A549 (cell line): Measurements from ENCODE around the gene ITCH. TPM values are rescaled to one million over a fixed set of nuclear protein-coding genes. Genes with fewer than 3 reads are reported as not detected.

Experiments used
- ATAC-seq, 2 experiments: fragments of 200-7000 bp in 1 of 2; fragments of >200 bp in 1 of 2; cut with Nextera tagmentation in 1 of 2; cut with Tn5 transposase in 1 of 2; 3 replicates each; pipeline versions ENCODE4 v1.8.0 to v1.9.1; 2018 to 2020; ENCODE audit warnings: mild to moderate bottlenecking in 1 of 2, moderate library complexity in 1 of 2
- CTCF ChIA-PET: fragments of 300-600 bp; sonication (Branson Sonifier 250); formaldehyde crosslinking; extraction: SDS; loops from one replicate; lab custom pipeline; 2021; ENCODE audit warnings: antibody characterized with exemption, inconsistent platforms; lab: Yijun Ruan, JAX
- POLR2A ChIA-PET: fragments of 350-600 bp; formaldehyde crosslinking; extraction: SDS; loops from one replicate; lab custom pipeline; 2021; ENCODE audit warnings: antibody characterized with exemption, inconsistent platforms; lab: Yijun Ruan, JAX
- DNase-seq, 2 experiments: peaks; one replicate each; pipeline versions ENCODE4 v3.0.0 to v3.0.0-alpha.2; 2011 to 2016; ENCODE audit warnings: low read depth in 1 of 2, low spot score in 1 of 2
- FAIRE-seq: peaks from 2 replicates; lab custom pipeline; 2011; peaks lifted over from hg19 to GRCh38; lab: Jason Lieb, UNC
- H3K27ac ChIP-seq, 2 experiments: fragments of >200 bp; sonication (Bioruptor Twin); formaldehyde crosslinking; 3 replicates each; pipeline ENCODE4 v1.5.1; 2016 to 2017
- H3K4me1 ChIP-seq: fragments of >200 bp; sonication (Bioruptor Twin); formaldehyde crosslinking; 3 replicates; pipeline ENCODE4 v1.6.1; 2016
- H3K4me2 ChIP-seq: fragments of >200 bp; sonication (Bioruptor Twin); formaldehyde crosslinking; 3 replicates; pipeline ENCODE4 v1.6.1; 2016
- H3K4me3 ChIP-seq: fragments of >200 bp; sonication (Bioruptor Twin); formaldehyde crosslinking; 3 replicates; pipeline ENCODE4 v1.5.1; 2016
- H3K9me3 ChIP-seq: fragments of >200 bp; sonication (Bioruptor Twin); formaldehyde crosslinking; 3 replicates; pipeline ENCODE4 v1.6.1; 2016
- BHLHE40 ChIP-seq: IDR thresholded peaks from 2 replicates; pipeline ENCODE4 v1.6.1; 2012; ENCODE audit warnings: low read depth, low read length, inconsistent platforms
- CBX2 ChIP-seq: fragments of 200-600 bp; sonication (generic); IDR thresholded peaks from 2 replicates; pipeline ENCODE4 v1.6.1; 2016; ENCODE audit warnings: low read depth, mild to moderate bottlenecking, borderline replicate concordance
- CBX8 ChIP-seq: fragments of 200-600 bp; sonication (generic); IDR thresholded peaks from 2 replicates; pipeline ENCODE4 v1.6.1; 2016
- CHD2 ChIP-seq: fragments of 150-350 bp; IDR thresholded peaks from 2 replicates; pipeline ENCODE4 v1.6.1; 2014; ENCODE audit warnings: low read length; ENCODE audit not compliant: partially characterized antibody
- CHD4 ChIP-seq: fragments of 200-600 bp; sonication (generic); IDR thresholded peaks from 2 replicates; pipeline ENCODE4 v1.6.1; 2016; ENCODE audit warnings: antibody characterized with exemption, mild to moderate bottlenecking, borderline replicate concordance
- CTCF ChIP-seq: fragments of >200 bp; sonication (Bioruptor Twin); formaldehyde crosslinking; IDR thresholded peaks from 3 replicates; pipeline ENCODE4 v1.5.1; 2016
- EHF ChIP-seq: fragments of 250-450 bp; sonication (Bioruptor Pico); IDR thresholded peaks from 2 replicates; pipeline ENCODE4 v1.5.0; 2020; ENCODE audit warnings: mild to moderate bottlenecking
- FOXS1 ChIP-seq: fragments of 250-450 bp; sonication (Bioruptor Pico); IDR thresholded peaks from 2 replicates; pipeline ENCODE4 v1.5.0; 2020; ENCODE audit warnings: mild to moderate bottlenecking, moderate library complexity
- HDAC2 ChIP-seq: fragments of 200-600 bp; sonication (generic); IDR thresholded peaks from 2 replicates; pipeline ENCODE4 v1.6.1; 2016
- HES2 ChIP-seq: fragments of >200 bp; sonication (Bioruptor Twin); formaldehyde crosslinking; IDR thresholded peaks from 2 replicates; pipeline ENCODE4 v1.6.1; 2016
- HEYL ChIP-seq: fragments of 250-450 bp; sonication (Bioruptor Pico); IDR thresholded peaks from 2 replicates; pipeline ENCODE4 v1.8.0; 2021; ENCODE audit warnings: mild to moderate bottlenecking, moderate library complexity
- HMGXB4 ChIP-seq: fragments of 250-450 bp; sonication (Bioruptor Pico); IDR thresholded peaks from 2 replicates; pipeline ENCODE4 v1.5.0; 2021; ENCODE audit warnings: mild to moderate bottlenecking, moderate library complexity, borderline replicate concordance
- HOXA7 ChIP-seq: fragments of 250-450 bp; sonication (Bioruptor Pico); IDR thresholded peaks from 2 replicates; pipeline ENCODE4 v1.5.0; 2020; ENCODE audit warnings: mild to moderate bottlenecking, moderate library complexity
- HOXB5 ChIP-seq: fragments of 250-450 bp; sonication (Bioruptor Pico); IDR thresholded peaks from 2 replicates; pipeline ENCODE4 v1.5.0; 2020; ENCODE audit warnings: mild to moderate bottlenecking, moderate library complexity
- JUNB ChIP-seq: fragments of >200 bp; sonication (Bioruptor Twin); formaldehyde crosslinking; IDR thresholded peaks from 2 replicates; pipeline ENCODE4 v1.6.1; 2016
- MAFK ChIP-seq: fragments of 450-650 bp; IDR thresholded peaks from 2 replicates; pipeline ENCODE4 v1.6.1; 2014; ENCODE audit not compliant: partially characterized antibody
- MAZ ChIP-seq: fragments of 150-350 bp; IDR thresholded peaks from 2 replicates; pipeline ENCODE4 v1.6.1; 2014; ENCODE audit warnings: antibody characterized with exemption, low read depth, low read length, borderline replicate concordance
- NR3C1 ChIP-seq: fragments of >200 bp; sonication (Bioruptor Twin); formaldehyde crosslinking; IDR thresholded peaks from 3 replicates; pipeline ENCODE4 v1.6.1; 2017
- RAD21 ChIP-seq, 2 experiments: fragments of >200 bp in 1 of 2; sonication (Bioruptor Twin) in 1 of 2; formaldehyde crosslinking in 1 of 2; IDR thresholded peaks in 1 of 2; conservative IDR thresholded peaks in 1 of 2; 2 replicates in 1 of 2; 3 replicates in 1 of 2; pipeline ENCODE4 v1.6.1; 2012 to 2018; ENCODE audit warnings: inconsistent platforms in 1 of 2
- RARB ChIP-seq: fragments of 250-450 bp; sonication (Bioruptor Pico); IDR thresholded peaks from 2 replicates; pipeline ENCODE4 v1.8.0; 2021; ENCODE audit warnings: mild to moderate bottlenecking, moderate library complexity
- SREBF2 ChIP-seq: fragments of 450-650 bp; IDR thresholded peaks from 2 replicates; pipeline ENCODE4 v1.6.1; 2014; ENCODE audit warnings: mild to moderate bottlenecking, moderate library complexity
- TFCP2L1 ChIP-seq: fragments of 250-450 bp; sonication (Bioruptor Pico); IDR thresholded peaks from 2 replicates; pipeline ENCODE4 v1.5.0; 2021; ENCODE audit warnings: mild to moderate bottlenecking
- ZFP36 ChIP-seq: fragments of 450-650 bp; IDR thresholded peaks from 2 replicates; pipeline ENCODE4 v1.6.1; 2014; ENCODE audit warnings: borderline replicate concordance; ENCODE audit not compliant: partially characterized antibody
- WGBS: methylation state at CpG from one replicate; pipeline ENCODE4 v1.1.6; 2017; ENCODE audit errors: missing lambda C conversion rate; 5-methylcytosine and 5-hydroxymethylcytosine counted together
- polyA plus RNA-seq, 4 experiments: library from polyadenylated mRNA; depleted of rRNA in 3 of 4; stranded (reverse); fragments of >200 nt; fragmentation: RNase III in 1 of 4; extraction: RNeasy Plus Mini Kit Qiagen cat#74134 plus additional on column Dnase treatment in 1 of 4; gene quantifications; 2 replicates in 3 of 4; 3 replicates in 1 of 4; pipeline ENCODE4 v1.2.3, GENCODE V29; 2011 to 2017
- TF ChIP-seq, protein P1 (sequence below): fragments of 150-350 bp; IDR thresholded peaks from 2 replicates; pipeline ENCODE4 v1.6.1; 2014; ENCODE audit warnings: low read depth, mild to moderate bottlenecking, low read length
- TF ChIP-seq, protein P2 (sequence below): IDR thresholded peaks from 2 replicates; pipeline ENCODE4 v1.6.1; 2012; ENCODE audit warnings: low read depth, borderline replicate concordance
- TF ChIP-seq, protein P3 (sequence below): fragments of 250-450 bp; sonication (Bioruptor Pico); IDR thresholded peaks from 2 replicates; pipeline ENCODE4 v1.5.0; 2020; ENCODE audit warnings: low read depth, mild to moderate bottlenecking, moderate library complexity
- TF ChIP-seq, protein P4 (sequence below): IDR thresholded peaks from 2 replicates; pipeline ENCODE4 v1.6.1; 2012

ITCH gene
- polyA plus RNA-seq, 2 of the 4 experiments (the other 2 are of a cell fraction): 23.9 to 24.4 TPM

GRCh38 chr20:34532320-34532719 is 169.2 kb downstream of the ITCH start:
- Histone ChIP-seq H3K4me1 (peaks cover 10% of the 10 kb centered on the region; the same call in 2 of the 3 replicates), H3K27ac (no peak overlapping the region), H3K4me2 (no peak overlapping the region), H3K4me3 (no peak overlapping the region), H3K9me3 (no peaks in the 10 kb centered on the region)
- ATAC-seq (no peak), DNase-seq (no peak), FAIRE-seq (no peak)
- 96% methylated on average over 8 of the region's 8 CpGs for WGBS
- ChIA-PET POLR2A (no interaction called here), CTCF (interaction anchor here (1.5 to 3.6 kb wide), 4 partner anchors 7 to 220 kb away, joined by 7 to 35 read pairs (median 18); no protein-coding TSS in a partner anchor)
- no peak for TF ChIP-seq HMGXB4
- no peak for TF ChIP-seq RAD21 (conservative IDR thresholded peaks at IDR 0.05 in 1 of 2, IDR thresholded peaks at IDR 0.05 in 1 of 2)
- TF ChIP-seq NR3C1: no peak
- no peak for TF ChIP-seq HEYL (CRISPR knock-in tag)
- no peak for TF ChIP-seq CTCF
- TF ChIP-seq ZFP36: no peak
- no peak for TF ChIP-seq CBX8
- TF ChIP-seq, protein P1, sequence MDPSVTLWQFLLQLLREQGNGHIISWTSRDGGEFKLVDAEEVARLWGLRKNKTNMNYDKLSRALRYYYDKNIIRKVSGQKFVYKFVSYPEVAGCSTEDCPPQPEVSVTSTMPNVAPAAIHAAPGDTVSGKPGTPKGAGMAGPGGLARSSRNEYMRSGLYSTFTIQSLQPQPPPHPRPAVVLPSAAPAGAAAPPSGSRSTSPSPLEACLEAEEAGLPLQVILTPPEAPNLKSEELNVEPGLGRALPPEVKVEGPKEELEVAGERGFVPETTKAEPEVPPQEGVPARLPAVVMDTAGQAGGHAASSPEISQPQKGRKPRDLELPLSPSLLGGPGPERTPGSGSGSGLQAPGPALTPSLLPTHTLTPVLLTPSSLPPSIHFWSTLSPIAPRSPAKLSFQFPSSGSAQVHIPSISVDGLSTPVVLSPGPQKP: no peak
- no peak for TF ChIP-seq CHD4
- no peak for TF ChIP-seq CHD2
- TF ChIP-seq HOXA7 (CRISPR knock-in tag): no peak
- TF ChIP-seq BHLHE40: no peak
- TF ChIP-seq, protein P2, sequence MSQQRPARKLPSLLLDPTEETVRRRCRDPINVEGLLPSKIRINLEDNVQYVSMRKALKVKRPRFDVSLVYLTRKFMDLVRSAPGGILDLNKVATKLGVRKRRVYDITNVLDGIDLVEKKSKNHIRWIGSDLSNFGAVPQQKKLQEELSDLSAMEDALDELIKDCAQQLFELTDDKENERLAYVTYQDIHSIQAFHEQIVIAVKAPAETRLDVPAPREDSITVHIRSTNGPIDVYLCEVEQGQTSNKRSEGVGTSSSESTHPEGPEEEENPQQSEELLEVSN: no peak
- no peak for TF ChIP-seq FOXS1
- no peak for TF ChIP-seq SREBF2
- TF ChIP-seq, protein P3, sequence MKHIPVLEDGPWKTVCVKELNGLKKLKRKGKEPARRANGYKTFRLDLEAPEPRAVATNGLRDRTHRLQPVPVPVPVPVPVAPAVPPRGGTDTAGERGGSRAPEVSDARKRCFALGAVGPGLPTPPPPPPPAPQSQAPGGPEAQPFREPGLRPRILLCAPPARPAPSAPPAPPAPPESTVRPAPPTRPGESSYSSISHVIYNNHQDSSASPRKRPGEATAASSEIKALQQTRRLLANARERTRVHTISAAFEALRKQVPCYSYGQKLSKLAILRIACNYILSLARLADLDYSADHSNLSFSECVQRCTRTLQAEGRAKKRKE (CRISPR knock-in tag): no peak

DNA sequence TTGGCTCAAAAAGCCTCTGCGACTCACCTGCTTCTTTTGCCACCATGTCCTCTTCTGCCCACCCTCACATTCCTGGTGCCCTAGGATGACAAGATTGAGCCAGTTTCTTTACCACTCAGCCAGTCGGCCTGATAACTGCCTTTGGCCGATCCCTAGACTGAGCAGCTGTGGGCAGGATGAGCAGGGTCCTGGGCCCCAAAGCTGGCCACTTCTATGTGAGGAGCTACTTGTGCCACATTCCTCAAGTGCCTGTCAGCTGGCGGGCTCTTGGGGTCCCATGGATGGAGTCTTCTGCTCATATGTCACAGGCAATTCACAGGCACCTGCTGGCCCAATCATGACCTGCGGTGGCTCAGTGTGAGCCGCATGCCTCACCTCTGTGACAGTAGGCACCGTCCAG is 169.7 kb downstream of the ITCH start:
- WGBS: 97% methylated on average over 6 of the region's 7 CpGs
- H3K4me2 ChIP-seq: no peak overlapping the region
- TF ChIP-seq, protein P1: no peak
- TF ChIP-seq CHD4 (no peak), HMGXB4 (no peak), RARB (CRISPR knock-in tag) (no peak), HOXB5 (no peak), EHF (CRISPR knock-in tag) (no peak), TFCP2L1 (CRISPR knock-in tag) (no peak), HES2 (no peak), HDAC2 (no peak), MAFK (no peak), MAZ (no peak), JUNB (no peak), CBX2 (no peak)
- TF ChIP-seq, protein P2: no peak
- TF ChIP-seq, protein P4, sequence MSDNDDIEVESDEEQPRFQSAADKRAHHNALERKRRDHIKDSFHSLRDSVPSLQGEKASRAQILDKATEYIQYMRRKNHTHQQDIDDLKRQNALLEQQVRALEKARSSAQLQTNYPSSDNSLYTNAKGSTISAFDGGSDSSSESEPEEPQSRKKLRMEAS: no peak
- TF ChIP-seq, all 56 proteins: peak for 0
- ChIA-PET POLR2A (no interaction called here), CTCF (interaction anchor here (3.2 kb wide), 2 partner anchors 10 to 221 kb away, joined by 13 to 23 read pairs; no protein-coding TSS in a partner anchor)
- peaks cover 6% of the 10 kb centered on the region; the same call in 2 of the 3 replicates for H3K4me1 ChIP-seq
- H3K9me3 ChIP-seq: no peaks in the 10 kb centered on the region
- no peak overlapping the region for H3K4me3 ChIP-seq
- DNase-seq: no peak
- H3K27ac ChIP-seq: no peak overlapping the region
- no peak for ATAC-seq
- no peak for FAIRE-seq
